Spleen (tissue), 7 donors: ENCODE results near the gene KCNJ6.

Source experiments
- POLR2A ChIP-seq, 3 donors: fragments of 450-650 bp; IDR thresholded peaks; one replicate each; pipeline ENCODE4 v1.5.1; 2017; ENCODE audit warnings: antibody characterized with exemption in 3 of 3, mild to moderate bottlenecking in 1 of 3
- TF ChIP-seq, protein P1 (sequence below), 11 experiments: fragments of 200-600 bp in 7 of 11; fragments of 450-650 bp in 4 of 11; sonication (generic) in 4 of 11; IDR thresholded peaks in 8 of 11; conservative IDR thresholded peaks in 3 of 11; 1 replicate in 7 of 11; 2 replicates in 4 of 11; pipeline versions ENCODE4 v1.4.0 to v1.8.0; 2016 to 2021; ENCODE audit warnings: antibody characterized with exemption in 11 of 11, inconsistent platforms in 4 of 11, mild to moderate bottlenecking in 1 of 11
- donor health status: DM: no; HTN: no; CAD: no; lungs with moderate emphysema.
- donor health status: DM: no; HTN: no; CAD: no.
- donor health status: DM: no; HTN: no; CAD: no.

DNA sequence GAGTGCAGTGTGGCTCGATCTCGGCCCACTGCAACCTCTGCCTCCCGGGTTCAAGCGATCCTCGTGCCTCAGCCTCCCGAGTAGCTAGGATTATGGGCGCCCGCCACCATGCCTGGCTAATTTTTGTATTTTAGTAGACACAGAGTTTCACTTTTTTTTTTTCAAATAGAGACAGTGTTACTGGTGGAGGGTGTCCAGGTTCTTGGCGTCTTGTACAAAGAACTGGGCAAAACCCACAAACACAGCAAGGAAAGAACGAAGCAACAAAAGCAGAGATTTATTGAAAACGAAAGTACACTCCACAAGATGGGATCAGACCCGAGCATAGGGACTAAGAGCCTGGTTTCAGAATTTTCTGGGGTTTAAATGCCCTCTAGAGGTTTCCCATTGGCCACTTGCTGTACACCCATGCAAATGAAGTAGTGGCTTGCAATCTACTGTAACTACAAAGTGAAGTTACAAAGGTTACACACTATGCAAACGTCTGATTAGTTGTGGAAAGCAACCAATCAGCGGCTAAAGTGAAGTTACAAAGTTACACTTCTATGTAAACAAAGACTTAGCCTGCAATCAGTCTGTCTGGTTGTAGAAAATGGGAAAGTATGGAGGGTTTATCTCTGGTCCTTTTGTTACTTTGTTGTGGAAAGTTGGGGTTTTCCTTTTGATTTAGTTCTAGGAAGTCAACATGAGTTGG lies 350.6 kb downstream of the KCNJ6 start:
- TF ChIP-seq, protein P1, sequence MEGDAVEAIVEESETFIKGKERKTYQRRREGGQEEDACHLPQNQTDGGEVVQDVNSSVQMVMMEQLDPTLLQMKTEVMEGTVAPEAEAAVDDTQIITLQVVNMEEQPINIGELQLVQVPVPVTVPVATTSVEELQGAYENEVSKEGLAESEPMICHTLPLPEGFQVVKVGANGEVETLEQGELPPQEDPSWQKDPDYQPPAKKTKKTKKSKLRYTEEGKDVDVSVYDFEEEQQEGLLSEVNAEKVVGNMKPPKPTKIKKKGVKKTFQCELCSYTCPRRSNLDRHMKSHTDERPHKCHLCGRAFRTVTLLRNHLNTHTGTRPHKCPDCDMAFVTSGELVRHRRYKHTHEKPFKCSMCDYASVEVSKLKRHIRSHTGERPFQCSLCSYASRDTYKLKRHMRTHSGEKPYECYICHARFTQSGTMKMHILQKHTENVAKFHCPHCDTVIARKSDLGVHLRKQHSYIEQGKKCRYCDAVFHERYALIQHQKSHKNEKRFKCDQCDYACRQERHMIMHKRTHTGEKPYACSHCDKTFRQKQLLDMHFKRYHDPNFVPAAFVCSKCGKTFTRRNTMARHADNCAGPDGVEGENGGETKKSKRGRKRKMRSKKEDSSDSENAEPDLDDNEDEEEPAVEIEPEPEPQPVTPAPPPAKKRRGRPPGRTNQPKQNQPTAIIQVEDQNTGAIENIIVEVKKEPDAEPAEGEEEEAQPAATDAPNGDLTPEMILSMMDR (IDR thresholded peaks at IDR 0.05 in 8 of 11, conservative IDR thresholded peaks at IDR 0.05 in 3 of 11) = no peak
- no peak for TF ChIP-seq POLR2A (IDR thresholded peaks at IDR 0.05)
